Cardiac muscle cell (in vitro differentiated cells and primary cell): ENCODE results near the gene DYNLRB1. TPM values are rescaled to one million over a fixed set of nuclear protein-coding genes. Genes with fewer than 3 reads are reported as not detected.

Source experiments
- DNase-seq, 2 donors: peaks; one replicate each; pipeline versions ENCODE4 v3.0.0 to v3.0.0-alpha.2; 2010 to 2017; ENCODE audit warnings: low read depth in 1 of 2, low spot score in 1 of 2
- H3K27ac ChIP-seq: fragments of 200-600 bp; sonication (generic); 2 replicates; pipeline ENCODE4 v1.5.1; 2016
- H3K27me3 ChIP-seq: fragments of 200-600 bp; sonication (generic); 2 replicates; pipeline ENCODE4 v1.6.0; 2016; ENCODE audit warnings: control low read depth
- H3K36me3 ChIP-seq: fragments of 200-600 bp; sonication (generic); 2 replicates; pipeline ENCODE4 v1.5.1; 2016; ENCODE audit warnings: control low read depth
- H3K4me1 ChIP-seq: fragments of 200-600 bp; sonication (generic); 2 replicates; pipeline ENCODE4 v1.8.1; 2017; ENCODE audit warnings: low read depth, mild to moderate bottlenecking, mixed run types
- H3K4me3 ChIP-seq: fragments of 200-600 bp; sonication (generic); 2 replicates; pipeline ENCODE4 v1.5.1; 2016; ENCODE audit warnings: mild to moderate bottlenecking
- H3K9me3 ChIP-seq: fragments of 200-600 bp; sonication (generic); 2 replicates; pipeline ENCODE4 v1.5.1; 2017; ENCODE audit warnings: low read depth, mild to moderate bottlenecking, control low read depth
- CTCF ChIP-seq: IDR thresholded peaks from 2 replicates; pipeline ENCODE4 v1.5.1; 2012; ENCODE audit warnings: low read depth, mild to moderate bottlenecking, low read length
- polyA plus RNA-seq: library from polyadenylated mRNA; unstranded; fragments of >200 nt; fragmentation: Nextera tagmentation; extraction: Ambion mirVana; gene quantifications from 2 replicates; pipeline ENCODE4 v1.2.1, GENCODE V29; 2016
- total RNA-seq: library from RNA; depleted of rRNA; stranded (reverse); fragments of >200 nt; gene quantifications from 2 replicates; pipeline ENCODE4 v1.2.3, GENCODE V29; 2016

Gene DYNLRB1
- total and polyA plus RNA-seq, 2 experiments from 2014 or later = 155 to 330 TPM

GRCh38 chr20:34524426-34524825 is 8.2 kb downstream of the DYNLRB1 start:
- H3K27ac ChIP-seq = no peak overlapping the region
- DNase-seq = no peak
- H3K27me3 ChIP-seq = no peaks in the 10 kb centered on the region
- H3K36me3 ChIP-seq = peaks cover 18% of the 10 kb centered on the region
- peaks cover 4% of the 10 kb centered on the region for H3K4me1 ChIP-seq
- H3K9me3 ChIP-seq = no peaks in the 10 kb centered on the region
- no peak for TF ChIP-seq CTCF
- no peak overlapping the region for H3K4me3 ChIP-seq

- Histone ChIP-seq H3K4me1 (peaks cover 4% of the 10 kb centered on the region), H3K27ac (no peak overlapping the region), H3K36me3 (peaks cover 24% of the 10 kb centered on the region), H3K4me3 (no peak overlapping the region), H3K27me3 (no peaks in the 10 kb centered on the region), H3K9me3 (no peaks in the 10 kb centered on the region)
- TF ChIP-seq CTCF = no peak
- no peak for DNase-seq
Measured at GRCh38 chr20:34525342-34525708, 9.1 kb downstream of the DYNLRB1 start.

DNA sequence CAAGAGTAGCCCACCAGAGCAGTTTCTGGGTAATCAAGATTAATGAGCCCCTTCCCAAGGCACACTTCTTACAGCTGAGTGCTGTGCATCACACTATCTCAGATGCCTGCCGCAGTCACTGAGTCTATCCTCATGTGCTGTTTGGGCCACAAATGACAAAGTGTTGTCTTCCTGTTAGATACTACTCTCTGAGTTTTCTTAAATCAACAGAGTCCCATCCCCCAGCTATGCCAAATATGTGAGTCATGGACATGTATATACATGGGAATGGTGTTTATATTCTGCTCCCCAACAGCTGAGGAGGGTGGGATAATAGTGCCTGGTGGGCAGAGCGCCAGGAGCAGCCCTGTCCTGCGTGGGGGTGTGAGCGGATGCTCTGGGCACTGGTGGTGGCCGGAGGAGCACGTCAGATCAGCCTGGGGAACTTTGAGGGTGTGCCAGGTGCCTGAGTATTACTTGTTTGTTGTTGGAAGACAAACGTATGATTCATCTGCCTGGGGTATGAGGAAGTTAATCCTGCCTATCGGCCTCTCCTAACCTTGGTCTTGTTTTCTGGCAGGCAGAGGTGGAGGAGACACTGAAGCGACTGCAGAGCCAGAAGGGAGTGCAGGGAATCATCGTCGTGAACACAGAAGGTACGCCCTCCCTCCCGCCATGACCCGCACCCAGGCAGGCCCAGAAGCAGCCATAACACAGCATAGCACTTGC is 9.6 kb downstream of the DYNLRB1 start:
- Histone ChIP-seq H3K27ac (no peak overlapping the region), H3K4me3 (no peak overlapping the region), H3K36me3 (peaks cover 25% of the 10 kb centered on the region), H3K4me1 (peaks cover 4% of the 10 kb centered on the region), H3K27me3 (no peaks in the 10 kb centered on the region), H3K9me3 (no peaks in the 10 kb centered on the region)
- no peak for TF ChIP-seq CTCF
- peak in 1 of 2 donors; percentile 96 for DNase-seq

DNA sequence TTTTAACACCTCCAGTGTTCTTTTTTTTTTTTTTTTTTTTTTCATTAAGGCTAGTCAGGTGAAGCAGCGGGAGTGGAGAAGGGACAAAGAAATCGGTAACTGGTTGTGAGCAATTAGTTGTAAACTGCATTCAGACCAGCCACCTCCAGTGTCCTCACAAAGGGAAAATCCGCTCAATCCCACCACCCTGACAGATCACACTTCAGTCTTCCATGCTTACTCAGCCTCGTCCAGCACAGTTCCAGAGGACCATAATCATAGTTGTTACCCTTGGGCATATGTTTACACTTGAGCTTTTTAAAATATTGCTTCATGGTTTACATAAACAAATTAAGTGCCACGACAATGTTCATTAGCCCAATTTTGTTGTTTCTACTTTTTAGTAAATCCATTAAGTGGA is 10.2 kb downstream of the DYNLRB1 start:
- no peaks in the 10 kb centered on the region for H3K27me3 ChIP-seq
- H3K4me1 ChIP-seq = peaks cover 4% of the 10 kb centered on the region
- no peaks in the 10 kb centered on the region for H3K9me3 ChIP-seq
- DNase-seq = no peak
- peaks cover 25% of the 10 kb centered on the region for H3K36me3 ChIP-seq
- H3K4me3 ChIP-seq = no peak overlapping the region
- no peak overlapping the region for H3K27ac ChIP-seq
- no peak for TF ChIP-seq CTCF

DNA sequence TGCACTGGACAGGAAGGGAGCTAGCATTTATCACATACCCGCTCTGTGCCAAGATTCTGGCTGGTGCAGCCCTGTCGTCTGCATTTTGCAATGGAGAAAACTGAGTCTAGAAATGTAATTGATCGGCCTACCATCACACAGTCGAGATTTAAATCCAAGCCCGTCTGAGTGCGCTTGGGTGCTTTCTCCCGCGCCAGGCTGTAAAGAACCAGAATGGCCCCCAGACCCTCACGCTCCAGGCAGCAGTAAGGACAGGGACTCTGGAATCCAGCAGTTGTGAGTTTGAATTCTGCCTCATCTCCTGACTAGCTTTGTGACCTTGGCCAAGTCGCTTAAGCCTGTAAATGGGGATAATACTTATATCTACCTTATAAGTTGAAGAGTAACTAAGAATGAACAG is 10.8 kb downstream of the DYNLRB1 start:
- H3K36me3 ChIP-seq = peaks cover 25% of the 10 kb centered on the region
- no peaks in the 10 kb centered on the region for H3K9me3 ChIP-seq
- no peak overlapping the region for H3K4me3 ChIP-seq
- H3K27me3 ChIP-seq = no peaks in the 10 kb centered on the region
- no peak for TF ChIP-seq CTCF
- H3K4me1 ChIP-seq = peaks cover 4% of the 10 kb centered on the region
- H3K27ac ChIP-seq = no peak overlapping the region
- no peak for DNase-seq
